Gastrocnemius medialis (tissue), 4 donors: Measurements from ENCODE around the gene RANBP17. TPM values are rescaled to one million over a fixed set of nuclear protein-coding genes. Genes with fewer than 3 reads are reported as not detected.

ENCODE experiments used
- ATAC-seq, 2 donors: fragments of 150-250 bp; one replicate each; pipeline ENCODE4 v1.9.1; 2016
- DNase-seq, 2 donors: peaks; one replicate each; pipeline ENCODE4 v3.0.0-alpha.2; 2019
- H3K27ac ChIP-seq, 4 donors: fragments of 200-600 bp; sonication (generic); 1 replicate in 1 of 4; 2 replicates in 3 of 4; pipeline ENCODE4 v1.5.1; 2016 to 2018; ENCODE audit warnings: mild to moderate bottlenecking in 2 of 4, moderate library complexity in 1 of 4
- H3K27me3 ChIP-seq, 3 donors: fragments of 200-600 bp; sonication (generic) in 2 of 3; 1 replicate in 1 of 3; 2 replicates in 2 of 3; pipeline versions ENCODE4 v1.5.1 to v1.6.0; 2016 to 2019; ENCODE audit warnings: mild to moderate bottlenecking in 1 of 3, moderate library complexity in 1 of 3
- H3K36me3 ChIP-seq, 2 donors: fragments of 200-600 bp; sonication (generic) in 1 of 2; one replicate each; pipeline ENCODE4 v1.5.1; 2017 to 2018
- H3K4me1 ChIP-seq, 2 donors: fragments of 200-600 bp; sonication (generic) in 1 of 2; one replicate each; pipeline ENCODE4 v1.5.1; 2016 to 2017; ENCODE audit warnings: mild to moderate bottlenecking in 2 of 2
- H3K4me3 ChIP-seq, 4 donors: fragments of 200-600 bp; sonication (generic) in 3 of 4; 1 replicate in 1 of 4; 2 replicates in 3 of 4; pipeline ENCODE4 v1.5.1; 2016 to 2019; ENCODE audit warnings: mild to moderate bottlenecking in 2 of 4
- H3K9me3 ChIP-seq, 3 donors: fragments of 200-600 bp; sonication (generic) in 2 of 3; 1 replicate in 1 of 3; 2 replicates in 2 of 3; pipeline ENCODE4 v1.5.1; 2016 to 2019
- POLR2A ChIP-seq, 2 donors: fragments of 450-650 bp; IDR thresholded peaks; one replicate each; pipeline ENCODE4 v1.6.1; 2017; ENCODE audit warnings: antibody characterized with exemption in 2 of 2, mild to moderate bottlenecking in 2 of 2, moderate library complexity in 2 of 2
- in situ Hi-C, 4 donors: fragments of 200-750 bp; cut with MboI; loops; one replicate each; pipeline versions ENCODE4 v1.15.0 to v1.8.0; 2017; ENCODE audit warnings: low sequenced_read_pairs in 4 of 4
- intact Hi-C: fragments of 100-400 bp; cut with DNase I; formaldehyde crosslinking; loops from one replicate; pipeline ENCODE4 v1.15.1; 2023; ENCODE audit warnings: low total_unique reads
- total RNA-seq, 4 donors: library from RNA; depleted of rRNA; stranded (reverse); fragments of >200 nt; gene quantifications; one replicate each; pipeline versions ENCODE4 v1.1.0 to v1.2.3, GENCODE V29; 2016
- TF ChIP-seq, protein P1 (sequence below), 5 experiments: fragments of 450-650 bp in 3 of 5; fragments of 200-600 bp in 2 of 5; sonication (generic) in 2 of 5; IDR thresholded peaks in 4 of 5; conservative IDR thresholded peaks in 1 of 5; 1 replicate in 4 of 5; 2 replicates in 1 of 5; pipeline ENCODE4 v1.5.1; 2016 to 2019; ENCODE audit warnings: antibody characterized with exemption in 5 of 5, mild to moderate bottlenecking in 3 of 5, moderate library complexity in 3 of 5

Gene RANBP17
- total RNA-seq, 4 donors from 2014 or later: 1.1 to 3.2 TPM; not detected in 2

DNA sequence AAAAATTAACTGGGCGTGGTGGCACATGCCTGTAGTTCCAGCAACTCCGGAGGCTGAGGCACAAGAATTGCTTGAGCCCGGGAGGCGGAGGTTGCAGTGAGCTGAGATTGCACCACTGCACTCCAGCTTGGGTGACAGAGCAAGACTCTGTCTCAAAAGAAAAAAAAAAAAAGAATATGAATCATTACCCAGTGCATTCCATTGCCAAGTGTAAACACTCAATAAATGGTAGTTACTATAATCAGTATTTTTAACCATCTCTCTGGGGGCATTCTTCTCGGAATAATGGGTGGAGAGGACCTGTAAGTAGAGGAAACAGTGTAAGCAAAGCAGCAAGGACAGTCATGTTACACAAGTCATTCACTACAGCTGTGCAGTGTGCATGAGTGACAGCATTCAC is 13.8 kb upstream of the RANBP17 start:
- peaks cover 0 to 2% (median 0%) of the 10 kb centered on the region in 3 donors for H3K27me3 ChIP-seq
- ATAC-seq (no peak), DNase-seq (no peak)
- no peak overlapping the region for H3K4me3 ChIP-seq
- no peaks in the 10 kb centered on the region for H3K9me3 ChIP-seq
- H3K36me3 ChIP-seq: no peaks in the 10 kb centered on the region
- in situ Hi-C loops (no loop called here), intact Hi-C loops (no loop called here)
- TF ChIP-seq, protein P1, sequence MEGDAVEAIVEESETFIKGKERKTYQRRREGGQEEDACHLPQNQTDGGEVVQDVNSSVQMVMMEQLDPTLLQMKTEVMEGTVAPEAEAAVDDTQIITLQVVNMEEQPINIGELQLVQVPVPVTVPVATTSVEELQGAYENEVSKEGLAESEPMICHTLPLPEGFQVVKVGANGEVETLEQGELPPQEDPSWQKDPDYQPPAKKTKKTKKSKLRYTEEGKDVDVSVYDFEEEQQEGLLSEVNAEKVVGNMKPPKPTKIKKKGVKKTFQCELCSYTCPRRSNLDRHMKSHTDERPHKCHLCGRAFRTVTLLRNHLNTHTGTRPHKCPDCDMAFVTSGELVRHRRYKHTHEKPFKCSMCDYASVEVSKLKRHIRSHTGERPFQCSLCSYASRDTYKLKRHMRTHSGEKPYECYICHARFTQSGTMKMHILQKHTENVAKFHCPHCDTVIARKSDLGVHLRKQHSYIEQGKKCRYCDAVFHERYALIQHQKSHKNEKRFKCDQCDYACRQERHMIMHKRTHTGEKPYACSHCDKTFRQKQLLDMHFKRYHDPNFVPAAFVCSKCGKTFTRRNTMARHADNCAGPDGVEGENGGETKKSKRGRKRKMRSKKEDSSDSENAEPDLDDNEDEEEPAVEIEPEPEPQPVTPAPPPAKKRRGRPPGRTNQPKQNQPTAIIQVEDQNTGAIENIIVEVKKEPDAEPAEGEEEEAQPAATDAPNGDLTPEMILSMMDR (IDR thresholded peaks at IDR 0.05 in 4 of 5, conservative IDR thresholded peaks at IDR 0.05 in 1 of 5): no peak
- no peak for TF ChIP-seq POLR2A (IDR thresholded peaks at IDR 0.05)
- H3K4me1 ChIP-seq: no peaks in the 10 kb centered on the region
- H3K27ac ChIP-seq: no peak overlapping the region

DNA sequence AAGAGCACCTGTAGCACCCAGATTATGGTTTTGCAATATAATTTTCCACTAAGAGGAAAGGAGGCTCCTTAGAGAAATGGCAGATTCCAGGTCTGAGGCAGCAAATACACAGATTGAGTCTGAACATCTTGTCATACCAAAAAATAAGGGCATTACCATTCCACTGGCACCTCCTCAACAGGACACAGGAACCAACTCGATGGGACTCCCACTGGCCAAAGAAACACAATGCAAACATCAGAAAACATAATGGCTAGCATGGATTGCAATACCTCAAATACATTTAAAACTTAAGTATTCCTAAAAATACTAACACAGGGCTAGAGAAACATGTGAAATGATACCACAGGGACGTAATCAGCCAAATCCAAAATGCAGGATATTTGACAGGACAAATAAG is 12.4 kb upstream of the RANBP17 start:
- Histone ChIP-seq H3K27ac (no peak overlapping the region), H3K4me1 (no peaks in the 10 kb centered on the region), H3K9me3 (no peaks in the 10 kb centered on the region), H3K4me3 (no peak overlapping the region), H3K27me3 (peaks cover 0 to 2% (median 0%) of the 10 kb centered on the region in 3 donors), H3K36me3 (no peaks in the 10 kb centered on the region)
- TF ChIP-seq, protein P1 (IDR thresholded peaks at IDR 0.05 in 4 of 5, conservative IDR thresholded peaks at IDR 0.05 in 1 of 5): no peak
- TF ChIP-seq POLR2A (IDR thresholded peaks at IDR 0.05): no peak
- ATAC-seq (no peak), DNase-seq (no peak)
- intact Hi-C loops (no loop called here), in situ Hi-C loops (no loop called here)

DNA sequence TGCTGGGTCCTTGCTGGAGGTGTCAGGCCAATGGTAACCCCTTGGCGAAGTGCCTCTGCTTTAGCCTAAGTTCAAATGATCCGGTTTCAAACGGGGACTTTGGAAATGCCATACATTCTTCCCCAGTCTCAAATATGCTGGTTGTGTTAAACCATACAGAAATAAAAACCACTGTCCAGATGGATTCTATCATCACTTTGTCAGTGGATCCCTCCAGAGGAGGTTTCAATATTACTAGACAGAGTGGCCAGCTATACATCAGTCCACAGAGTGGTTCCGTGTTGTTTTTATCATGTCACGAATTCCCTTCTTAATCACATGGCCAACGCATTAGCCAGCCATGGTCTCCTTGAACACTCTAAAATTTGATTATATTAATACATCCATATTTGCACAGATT is 7.3 kb upstream of the RANBP17 start:
- intact Hi-C loops (no loop called here), in situ Hi-C loops (no loop called here)
- no peak for DNase-seq
- no peaks in the 10 kb centered on the region for H3K9me3 ChIP-seq
- H3K4me3 ChIP-seq: no peak overlapping the region
- H3K4me1 ChIP-seq: no peaks in the 10 kb centered on the region
- TF ChIP-seq, protein P1 (IDR thresholded peaks at IDR 0.05 in 4 of 5, conservative IDR thresholded peaks at IDR 0.05 in 1 of 5): no peak
- no peak for TF ChIP-seq POLR2A (IDR thresholded peaks at IDR 0.05)
- no peaks in the 10 kb centered on the region for H3K36me3 ChIP-seq
- no peak for ATAC-seq
- H3K27ac ChIP-seq: no peak overlapping the region
- no peaks in the 10 kb centered on the region for H3K27me3 ChIP-seq

GRCh38 chr5:170857066-170857465 is 4.8 kb upstream of the RANBP17 start:
- Histone ChIP-seq H3K27me3 (peaks cover 0 to under 1% (median 0%) of the 10 kb centered on the region in 3 donors), H3K36me3 (no peaks in the 10 kb centered on the region), H3K9me3 (peaks cover 0 to 9% (median 0%) of the 10 kb centered on the region in 3 donors), H3K4me1 (no peaks in the 10 kb centered on the region), H3K4me3 (no peak overlapping the region), H3K27ac (no peak overlapping the region)
- DNase-seq (no peak), ATAC-seq (no peak)
- intact Hi-C loops: no loop called here
- TF ChIP-seq, protein P1 (IDR thresholded peaks at IDR 0.05 in 4 of 5, conservative IDR thresholded peaks at IDR 0.05 in 1 of 5): no peak
- TF ChIP-seq POLR2A (IDR thresholded peaks at IDR 0.05): no peak
- in situ Hi-C loops: no loop called here

DNA sequence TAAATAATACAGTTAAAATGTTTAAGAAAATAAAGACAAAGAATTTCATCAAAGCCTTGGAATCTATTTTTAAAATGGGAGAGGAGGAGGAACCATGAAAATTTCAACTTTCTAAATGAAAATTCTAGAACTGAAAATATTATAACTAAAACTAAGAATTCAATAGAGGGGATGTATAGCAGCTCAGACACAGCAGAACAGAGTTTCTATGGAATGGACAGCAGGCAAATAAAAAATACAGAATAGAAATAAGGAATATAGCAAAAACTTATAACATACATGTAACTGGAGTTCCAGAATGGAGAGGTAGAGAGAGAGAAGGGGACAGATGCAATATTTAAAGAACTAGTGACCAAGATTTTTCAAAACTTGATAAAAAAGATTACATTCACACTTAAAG is 1.4 kb upstream of the RANBP17 start:
- no peaks in the 10 kb centered on the region for H3K36me3 ChIP-seq
- DNase-seq (no peak), ATAC-seq (no peak)
- H3K27me3 ChIP-seq: peaks cover 0 to 8% (median 3%) of the 10 kb centered on the region in 3 donors
- no peak for TF ChIP-seq POLR2A (IDR thresholded peaks at IDR 0.05)
- TF ChIP-seq, protein P1 (IDR thresholded peaks at IDR 0.05 in 4 of 5, conservative IDR thresholded peaks at IDR 0.05 in 1 of 5): no peak
- in situ Hi-C loops: no loop called here
- no peak overlapping the region for H3K27ac ChIP-seq
- H3K9me3 ChIP-seq: peaks cover 0 to 9% (median 0%) of the 10 kb centered on the region in 3 donors
- H3K4me1 ChIP-seq: no peaks in the 10 kb centered on the region
- no peak overlapping the region for H3K4me3 ChIP-seq
- intact Hi-C loops: no loop called here
